Breast epithelium (tissue), 3 donors: ENCODE measurements around the gene CCDC157.

Experiments
- POLR2A ChIP-seq: fragments of 450-650 bp; IDR thresholded peaks from one replicate; pipeline ENCODE4 v1.6.1; 2016; ENCODE audit warnings: antibody characterized with exemption, mild to moderate bottlenecking, moderate library complexity
- POLR2AphosphoS5 ChIP-seq, 3 donors: sonication (generic); formaldehyde crosslinking; IDR thresholded peaks; one replicate each; pipeline ENCODE4 v1.6.1; 2017; ENCODE audit warnings: antibody characterized with exemption in 3 of 3
- TF ChIP-seq, protein P1 (sequence below), 3 donors: fragments of 450-650 bp; IDR thresholded peaks; one replicate each; pipeline ENCODE4 v1.5.1; 2016 to 2017; ENCODE audit warnings: antibody characterized with exemption in 3 of 3, mild to moderate bottlenecking in 3 of 3, moderate library complexity in 3 of 3

DNA sequence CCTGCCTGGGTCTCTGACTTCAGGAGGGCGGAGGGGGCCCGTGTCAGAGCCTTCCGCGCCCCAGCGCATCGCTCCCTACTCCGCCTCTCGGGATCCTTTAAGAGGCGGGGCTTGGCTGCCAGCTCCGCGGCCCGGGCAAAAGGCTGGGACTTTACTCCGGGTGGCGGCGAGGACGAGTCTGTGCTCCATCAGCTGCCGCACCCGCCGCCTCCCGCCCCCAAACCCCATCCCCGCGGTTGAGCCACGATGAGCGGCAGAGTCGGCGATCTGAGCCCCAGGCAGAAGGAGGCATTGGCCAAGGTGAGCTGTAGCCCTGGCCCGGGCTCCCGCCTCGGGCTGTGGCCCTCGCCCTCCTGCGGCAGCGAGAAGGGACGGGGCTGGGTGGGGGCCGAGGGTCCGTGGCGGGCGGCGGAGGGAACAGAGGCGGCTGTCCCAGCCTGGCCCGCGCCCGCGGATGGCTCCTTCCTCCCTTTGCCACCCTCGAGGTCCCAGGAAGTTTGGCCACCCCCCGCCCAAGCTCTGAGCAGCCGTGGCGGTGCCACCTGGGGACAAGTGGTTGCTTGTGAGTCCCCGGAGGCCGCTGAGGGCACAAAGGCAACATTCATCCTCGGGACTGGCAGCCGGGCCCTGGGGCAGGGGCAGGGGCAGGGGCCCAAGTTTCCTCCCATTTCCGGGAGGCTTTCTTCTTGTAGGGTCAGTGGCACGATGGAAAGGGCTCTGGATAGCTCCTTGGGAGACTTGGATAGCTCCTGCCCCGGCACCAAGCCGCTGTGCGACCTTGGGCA is 40.3 kb downstream of the CCDC157 start, which contains the start of gene SEC14L2:
- TF ChIP-seq POLR2A (peak; percentile 18), POLR2AphosphoS5 (IDR thresholded peaks at IDR 0.05) (no peak)
- TF ChIP-seq, protein P1, sequence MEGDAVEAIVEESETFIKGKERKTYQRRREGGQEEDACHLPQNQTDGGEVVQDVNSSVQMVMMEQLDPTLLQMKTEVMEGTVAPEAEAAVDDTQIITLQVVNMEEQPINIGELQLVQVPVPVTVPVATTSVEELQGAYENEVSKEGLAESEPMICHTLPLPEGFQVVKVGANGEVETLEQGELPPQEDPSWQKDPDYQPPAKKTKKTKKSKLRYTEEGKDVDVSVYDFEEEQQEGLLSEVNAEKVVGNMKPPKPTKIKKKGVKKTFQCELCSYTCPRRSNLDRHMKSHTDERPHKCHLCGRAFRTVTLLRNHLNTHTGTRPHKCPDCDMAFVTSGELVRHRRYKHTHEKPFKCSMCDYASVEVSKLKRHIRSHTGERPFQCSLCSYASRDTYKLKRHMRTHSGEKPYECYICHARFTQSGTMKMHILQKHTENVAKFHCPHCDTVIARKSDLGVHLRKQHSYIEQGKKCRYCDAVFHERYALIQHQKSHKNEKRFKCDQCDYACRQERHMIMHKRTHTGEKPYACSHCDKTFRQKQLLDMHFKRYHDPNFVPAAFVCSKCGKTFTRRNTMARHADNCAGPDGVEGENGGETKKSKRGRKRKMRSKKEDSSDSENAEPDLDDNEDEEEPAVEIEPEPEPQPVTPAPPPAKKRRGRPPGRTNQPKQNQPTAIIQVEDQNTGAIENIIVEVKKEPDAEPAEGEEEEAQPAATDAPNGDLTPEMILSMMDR (IDR thresholded peaks at IDR 0.05) = no peak
